HL-60 (cell line): Measurements from ENCODE around the gene CNNM3.

Experiments used
- DNase-seq, 2 experiments: peaks; one replicate each; pipeline ENCODE4 v3.0.0-alpha.2; 2010 to 2020; ENCODE audit warnings: low read depth in 1 of 2, low spot score in 1 of 2
- H3K27ac ChIP-seq: fragments of 250-450 bp; sonication (Bioruptor Pico); replicated peaks from 2 replicates; pipeline ENCODE4 v1.5.1; 2020; ENCODE audit warnings: mild to moderate bottlenecking, moderate library complexity
- H3K27me3 ChIP-seq: fragments of 250-450 bp; sonication (Bioruptor Pico); 2 replicates; pipeline ENCODE4 v1.5.1; 2021; ENCODE audit warnings: mild to moderate bottlenecking, moderate library complexity; ENCODE audit not compliant: insufficient read depth, poor library complexity, severe bottlenecking
- H3K4me3 ChIP-seq: replicated peaks from 2 replicates; pipeline ENCODE4 v1.5.1; 2011; ENCODE audit warnings: mild to moderate bottlenecking, control low read depth, low read length; ENCODE audit not compliant: insufficient read depth
- GABPA ChIP-seq: IDR thresholded peaks from 2 replicates; pipeline ENCODE4 v1.6.1; 2012; ENCODE audit warnings: low read depth
- POLR2AphosphoS5 ChIP-seq: IDR thresholded peaks from 2 replicates; pipeline ENCODE4 v1.6.1; 2012; ENCODE audit warnings: low read depth
- REST ChIP-seq: IDR thresholded peaks from 2 replicates; pipeline ENCODE4 v1.6.1; 2012; ENCODE audit warnings: low read depth; ENCODE audit not compliant: insufficient replicate concordance
- SPI1 ChIP-seq: IDR thresholded peaks from 2 replicates; pipeline ENCODE4 v1.6.1; 2012; ENCODE audit warnings: low read depth, mild to moderate bottlenecking, borderline replicate concordance
- TF ChIP-seq, protein P1 (sequence below): IDR thresholded peaks from one replicate; pipeline ENCODE4 v1.5.1; 2011; ENCODE audit warnings: low read length, control low read depth, inconsistent platforms; ENCODE audit not compliant: insufficient read depth

Gene CNNM3

DNA sequence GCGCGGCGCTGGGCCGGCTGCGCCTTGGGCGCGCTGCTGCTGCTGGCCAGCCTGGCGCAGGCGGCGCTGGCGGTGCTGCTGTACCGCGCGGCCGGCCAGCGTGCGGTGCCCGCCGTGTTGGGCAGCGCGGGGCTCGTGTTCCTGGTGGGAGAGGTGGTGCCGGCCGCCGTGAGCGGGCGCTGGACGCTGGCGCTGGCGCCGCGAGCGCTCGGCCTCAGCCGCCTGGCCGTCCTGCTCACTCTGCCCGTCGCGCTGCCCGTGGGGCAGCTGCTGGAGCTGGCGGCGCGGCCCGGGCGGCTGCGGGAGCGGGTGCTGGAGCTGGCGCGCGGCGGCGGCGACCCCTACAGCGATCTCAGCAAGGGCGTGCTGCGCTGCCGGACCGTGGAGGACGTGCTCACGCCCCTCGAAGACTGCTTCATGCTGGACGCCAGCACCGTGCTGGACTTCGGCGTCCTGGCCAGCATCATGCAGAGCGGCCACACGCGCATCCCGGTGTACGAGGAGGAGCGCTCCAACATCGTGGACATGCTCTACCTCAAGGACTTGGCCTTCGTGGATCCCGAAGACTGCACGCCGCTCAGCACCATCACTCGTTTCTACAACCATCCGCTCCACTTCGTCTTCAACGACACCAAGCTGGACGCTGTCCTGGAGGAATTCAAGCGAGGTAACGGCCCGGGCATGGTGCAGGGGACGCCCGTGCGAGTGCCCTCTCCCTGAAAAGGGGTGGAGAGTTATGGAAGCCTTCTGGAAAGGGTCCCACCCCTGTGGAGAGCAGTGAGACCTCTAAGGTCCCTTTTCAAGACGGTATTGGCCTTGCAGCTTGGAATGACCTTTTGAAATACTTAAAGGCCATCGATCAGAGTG is 1.0 kb downstream of the CNNM3 start:
- Histone ChIP-seq H3K27ac (no peak overlapping the region), H3K27me3 (no peaks in the 10 kb centered on the region), H3K4me3 (peak overlapping the region; percentile 82)
- no peak for TF ChIP-seq GABPA
- TF ChIP-seq SPI1 = no peak
- TF ChIP-seq REST = no peak
- TF ChIP-seq POLR2AphosphoS5 = no peak
- TF ChIP-seq, protein P1, sequence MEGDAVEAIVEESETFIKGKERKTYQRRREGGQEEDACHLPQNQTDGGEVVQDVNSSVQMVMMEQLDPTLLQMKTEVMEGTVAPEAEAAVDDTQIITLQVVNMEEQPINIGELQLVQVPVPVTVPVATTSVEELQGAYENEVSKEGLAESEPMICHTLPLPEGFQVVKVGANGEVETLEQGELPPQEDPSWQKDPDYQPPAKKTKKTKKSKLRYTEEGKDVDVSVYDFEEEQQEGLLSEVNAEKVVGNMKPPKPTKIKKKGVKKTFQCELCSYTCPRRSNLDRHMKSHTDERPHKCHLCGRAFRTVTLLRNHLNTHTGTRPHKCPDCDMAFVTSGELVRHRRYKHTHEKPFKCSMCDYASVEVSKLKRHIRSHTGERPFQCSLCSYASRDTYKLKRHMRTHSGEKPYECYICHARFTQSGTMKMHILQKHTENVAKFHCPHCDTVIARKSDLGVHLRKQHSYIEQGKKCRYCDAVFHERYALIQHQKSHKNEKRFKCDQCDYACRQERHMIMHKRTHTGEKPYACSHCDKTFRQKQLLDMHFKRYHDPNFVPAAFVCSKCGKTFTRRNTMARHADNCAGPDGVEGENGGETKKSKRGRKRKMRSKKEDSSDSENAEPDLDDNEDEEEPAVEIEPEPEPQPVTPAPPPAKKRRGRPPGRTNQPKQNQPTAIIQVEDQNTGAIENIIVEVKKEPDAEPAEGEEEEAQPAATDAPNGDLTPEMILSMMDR = no peak
- DNase-seq = no peak

- Histone ChIP-seq H3K27ac (no peak overlapping the region), H3K27me3 (no peaks in the 10 kb centered on the region), H3K4me3 (peak overlapping the region; percentile 82)
- no peak for TF ChIP-seq REST
- TF ChIP-seq, protein P1 = no peak
- no peak for TF ChIP-seq POLR2AphosphoS5
- TF ChIP-seq GABPA = no peak
- TF ChIP-seq SPI1 = no peak
- no peak for DNase-seq
Measured at GRCh38 chr2:96817882-96818281, 1.8 kb downstream of the CNNM3 start.

DNA sequence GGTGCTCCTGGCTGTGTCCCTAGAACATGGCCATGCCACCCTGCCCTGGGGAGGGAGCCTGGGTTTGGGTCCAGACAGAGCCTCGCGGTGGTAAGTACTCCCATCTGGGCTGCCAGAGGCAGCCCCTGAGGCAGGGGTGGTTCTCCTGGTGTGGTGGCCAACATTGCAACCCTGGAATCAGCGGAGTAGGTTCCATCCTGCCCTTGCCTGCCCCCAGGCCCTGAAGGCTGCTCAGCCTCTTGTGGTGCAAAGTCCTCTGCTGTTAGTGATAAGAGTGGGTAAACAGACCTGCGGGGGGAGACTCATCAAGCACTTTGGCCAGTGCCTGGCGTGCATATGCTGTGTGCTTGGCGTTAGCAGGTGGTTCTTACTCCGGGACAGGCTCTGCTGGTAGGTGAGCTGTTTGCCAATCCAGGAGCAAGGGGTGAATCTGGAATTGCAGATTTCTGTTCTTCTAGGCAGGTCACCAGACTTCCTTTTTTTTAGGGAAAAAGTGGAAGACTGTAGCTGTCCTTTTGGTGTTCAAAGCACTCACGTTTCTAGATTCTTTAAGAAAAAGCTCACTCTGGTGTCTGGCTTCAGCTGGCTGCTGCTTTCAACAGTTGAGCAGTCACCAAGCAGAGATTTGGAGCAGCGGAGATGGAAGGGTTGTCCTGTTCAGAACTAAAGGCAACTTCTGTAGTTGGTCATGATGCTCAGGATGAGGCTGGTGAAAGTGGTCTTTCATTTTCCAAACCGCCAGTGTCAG is 3.2 kb downstream of the CNNM3 start:
- Histone ChIP-seq H3K4me3 (no peak overlapping the region), H3K27ac (no peak overlapping the region), H3K27me3 (no peaks in the 10 kb centered on the region)
- DNase-seq = no peak
- no peak for TF ChIP-seq GABPA
- TF ChIP-seq SPI1 = peak; percentile 22; the same call in 1 of the 2 replicates

DNA sequence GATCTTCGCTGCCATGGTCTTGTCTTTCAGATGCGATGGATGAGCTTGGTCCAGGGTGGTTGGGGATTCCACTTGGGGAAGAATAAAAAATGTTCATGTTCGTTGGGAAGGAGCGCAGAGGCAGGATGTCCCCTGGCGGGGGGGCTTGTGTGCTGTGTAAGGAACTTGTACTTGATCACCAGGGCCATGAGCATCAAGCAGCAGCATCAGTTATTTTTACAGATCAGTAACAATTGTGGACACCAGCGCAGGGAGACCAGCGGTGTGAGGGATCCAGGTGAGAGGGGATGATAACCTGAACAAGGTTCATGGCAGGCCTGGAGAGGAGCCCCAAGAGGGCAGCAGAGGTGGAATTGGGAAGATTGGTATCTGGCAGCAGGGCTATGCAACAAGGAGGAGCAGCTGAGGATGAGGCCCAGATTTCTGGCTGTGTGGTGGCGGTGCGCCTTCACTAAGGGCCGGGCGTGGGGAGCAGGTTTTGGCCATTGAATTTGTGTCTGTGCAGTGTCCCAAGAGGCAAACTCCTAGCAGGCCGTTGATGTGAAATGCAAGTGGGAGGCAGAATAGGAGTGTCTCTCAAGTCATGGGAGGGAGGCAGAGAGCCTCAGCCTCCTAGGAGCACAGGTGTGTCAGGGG is 3.9 kb downstream of the CNNM3 start:
- DNase-seq = no peak
- TF ChIP-seq SPI1 (no peak), POLR2AphosphoS5 (no peak), GABPA (no peak), REST (no peak)
- TF ChIP-seq, protein P1 = no peak
- no peak overlapping the region for H3K4me3 ChIP-seq
- H3K27ac ChIP-seq = no peak overlapping the region
- no peaks in the 10 kb centered on the region for H3K27me3 ChIP-seq
